ENCODE data around the gene BNC2. TPM values are rescaled to one million over a fixed set of nuclear protein-coding genes. Genes with fewer than 3 reads are reported as not detected.

The BNC2 gene
- total and polyA plus RNA-seq, 2 of the 4 experiments (the other 2 are of a cell fraction) = 15.5 to 45.2 TPM

DNA sequence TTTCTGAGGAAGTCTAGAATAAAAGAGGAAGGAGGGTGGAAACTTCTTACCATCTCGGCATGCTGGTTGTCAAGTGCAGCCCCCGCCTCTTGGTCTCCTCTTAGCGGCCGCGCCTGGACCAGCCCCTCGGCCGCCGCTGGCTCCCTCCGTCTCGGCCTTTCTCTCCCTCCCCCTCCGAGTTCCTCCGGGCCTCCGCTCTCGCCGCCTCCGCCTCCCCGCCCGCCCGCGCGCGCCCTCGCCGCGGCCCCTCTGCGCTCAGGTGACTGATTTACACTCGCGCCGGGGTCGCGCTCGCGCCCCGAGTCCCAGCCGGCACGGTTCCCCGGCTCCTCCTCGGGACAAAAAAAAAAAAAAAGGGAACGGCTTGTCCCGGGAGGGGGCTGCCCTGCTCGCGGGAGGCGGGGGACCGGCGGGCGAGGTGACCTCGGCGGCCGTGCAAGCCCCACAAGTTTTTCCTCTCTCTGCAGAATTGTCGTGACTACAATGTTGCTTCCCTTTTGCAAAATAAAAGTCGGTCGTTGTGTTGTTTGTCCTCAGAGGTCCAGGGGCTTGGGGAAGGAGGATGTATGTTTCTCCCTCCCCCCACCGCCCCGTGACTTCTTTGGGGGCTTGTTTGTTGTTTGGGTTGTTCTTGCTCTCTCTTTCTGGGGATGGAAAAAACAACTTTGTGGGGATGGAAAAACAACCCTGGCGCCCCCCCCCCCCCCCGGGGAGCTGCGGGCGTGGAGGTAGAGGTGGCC lies at the start of gene BNC2 (continued):
- TF ChIP-seq CHD1 (IDR thresholded peaks at IDR 0.05; ENCODE audit: low read depth, low read length) = no peak

DNA sequence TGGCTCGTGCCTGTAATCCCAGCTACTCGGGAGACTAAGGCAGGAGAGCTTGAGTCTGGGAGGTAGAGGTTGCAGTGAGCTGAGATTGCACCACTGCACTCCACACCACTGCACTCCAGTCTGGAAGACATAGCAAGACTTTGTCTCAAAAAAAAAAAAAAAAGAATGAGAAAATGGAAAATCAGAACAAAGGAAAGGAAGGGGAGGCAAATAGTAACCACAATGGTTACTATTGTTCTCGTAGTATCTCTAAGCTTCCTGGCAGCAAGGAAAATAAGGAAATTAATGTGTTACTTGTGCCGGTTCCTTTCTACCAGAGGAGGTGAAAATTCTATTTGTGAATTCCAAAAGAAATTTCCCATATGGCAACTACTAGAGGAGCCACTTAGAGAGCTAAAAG lies 48.5 kb upstream of the BNC2 start:
- no TSS peak for BruUV-seq (replicated peaks)
- H3K27ac ChIP-seq (ENCODE audit: insufficient read depth, low read length) = no peak overlapping the region
- TF ChIP-seq BHLHE40 (IDR thresholded peaks at IDR 0.05; ENCODE audit: low read depth, low read length) (no peak), RFX5 (IDR thresholded peaks at IDR 0.05; ENCODE audit: low read depth, low read length) (no peak), MXI1 (IDR thresholded peaks at IDR 0.05; ENCODE audit: borderline replicate concordance, low read depth, low read length) (no peak), SMC3 (IDR thresholded peaks at IDR 0.05; ENCODE audit: low read depth, low read length) (no peak), RCOR1 (IDR thresholded peaks at IDR 0.05; ENCODE audit: insufficient replicate concordance, low read length) (no peak), MAZ (IDR thresholded peaks at IDR 0.05; ENCODE audit: borderline replicate concordance, low read depth, low read length) (no peak), CHD1 (IDR thresholded peaks at IDR 0.05; ENCODE audit: low read depth, low read length) (no peak), FOS (IDR thresholded peaks at IDR 0.05; ENCODE audit: low read depth, low read length) (no peak), MAFK (IDR thresholded peaks at IDR 0.05; ENCODE audit: low read depth, low read length) (no peak), POLR2A (IDR thresholded peaks at IDR 0.05; ENCODE audit: low read depth, low read length) (no peak)
- TF ChIP-seq, protein P1, sequence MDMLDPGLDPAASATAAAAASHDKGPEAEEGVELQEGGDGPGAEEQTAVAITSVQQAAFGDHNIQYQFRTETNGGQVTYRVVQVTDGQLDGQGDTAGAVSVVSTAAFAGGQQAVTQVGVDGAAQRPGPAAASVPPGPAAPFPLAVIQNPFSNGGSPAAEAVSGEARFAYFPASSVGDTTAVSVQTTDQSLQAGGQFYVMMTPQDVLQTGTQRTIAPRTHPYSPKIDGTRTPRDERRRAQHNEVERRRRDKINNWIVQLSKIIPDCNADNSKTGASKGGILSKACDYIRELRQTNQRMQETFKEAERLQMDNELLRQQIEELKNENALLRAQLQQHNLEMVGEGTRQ (IDR thresholded peaks at IDR 0.05; ENCODE audit: low read depth, low read length) = no peak
- TF ChIP-seq, protein P2, sequence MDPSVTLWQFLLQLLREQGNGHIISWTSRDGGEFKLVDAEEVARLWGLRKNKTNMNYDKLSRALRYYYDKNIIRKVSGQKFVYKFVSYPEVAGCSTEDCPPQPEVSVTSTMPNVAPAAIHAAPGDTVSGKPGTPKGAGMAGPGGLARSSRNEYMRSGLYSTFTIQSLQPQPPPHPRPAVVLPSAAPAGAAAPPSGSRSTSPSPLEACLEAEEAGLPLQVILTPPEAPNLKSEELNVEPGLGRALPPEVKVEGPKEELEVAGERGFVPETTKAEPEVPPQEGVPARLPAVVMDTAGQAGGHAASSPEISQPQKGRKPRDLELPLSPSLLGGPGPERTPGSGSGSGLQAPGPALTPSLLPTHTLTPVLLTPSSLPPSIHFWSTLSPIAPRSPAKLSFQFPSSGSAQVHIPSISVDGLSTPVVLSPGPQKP (IDR thresholded peaks at IDR 0.05; ENCODE audit: borderline replicate concordance, low read depth, low read length) = no peak
- no peak overlapping the region for H4K5ac ChIP-seq (ENCODE audit: low read depth, low read length)
- no peak overlapping the region for H2AFZ ChIP-seq (replicated peaks; ENCODE audit: low read length, poor library complexity)
- WGBS, 2 experiments (ENCODE audit: extremely low coverage in 2 of 2, insufficient read length in 1 of 2) = no CpG with 5 or more reads among the region's 4 CpGs
- H3K56ac ChIP-seq (ENCODE audit: extremely low read depth, insufficient read depth, low read length) = no peak overlapping the region
- H3K23ac ChIP-seq (ENCODE audit: low read depth, low read length) = no peak overlapping the region
- H4K20me1 ChIP-seq (ENCODE audit: insufficient read depth, low read length) = no peaks in the 10 kb centered on the region
- DNase-seq (no peak), ATAC-seq (ENCODE audit: low read depth) (no peak)
- H2BK20ac ChIP-seq (ENCODE audit: low read depth, low read length) = no peak overlapping the region
- no peak overlapping the region for H2AK9ac ChIP-seq (replicated peaks; ENCODE audit: low read depth, low read length, poor library complexity)
- H2BK5ac ChIP-seq (ENCODE audit: low read depth, low read length, poor library complexity, severe bottlenecking) = no peak overlapping the region
- H3K4me2 ChIP-seq (ENCODE audit: low read depth, low read length) = no peak overlapping the region
- no peak overlapping the region for H3K9ac ChIP-seq (ENCODE audit: low read depth, low read length)
- no peaks in the 10 kb centered on the region for H3K79me1 ChIP-seq (ENCODE audit: low read depth in 1 of 2, low read length in 2 of 2)
- no peak overlapping the region for H3K14ac ChIP-seq (replicated peaks; ENCODE audit: low read depth, low read length)
- no peak overlapping the region for H2AK5ac ChIP-seq (ENCODE audit: low read depth, low read length)
- ChIA-PET POLR2A (ENCODE audit: unreplicated experiment) (interaction anchor here (0.5 kb wide), 1 partner anchor 176 kb away, joined by 3 read pairs; no protein-coding TSS in a partner anchor), CTCF (interaction anchor here (0.7 kb wide), 1 partner anchor 182 kb away, joined by 6 read pairs; no protein-coding TSS in a partner anchor)
- in situ Hi-C loops (cut with MboI; ENCODE audit: low sequenced_read_pairs) = no loop called here
- intact Hi-C loops (cut with micrococcal nuclease) = no loop called here
- peaks cover 4% of the 10 kb centered on the region for H3K9me3 ChIP-seq (ENCODE audit: control insufficient read depth, insufficient read depth, low read length)
- H3K36me3 ChIP-seq (ENCODE audit: control insufficient read depth, insufficient read depth, low read length) = no peaks in the 10 kb centered on the region
- H4K91ac ChIP-seq (ENCODE audit: insufficient read depth, low read depth, low read length) = no peak overlapping the region
- H3K18ac ChIP-seq (ENCODE audit: low read depth, low read length) = no peak overlapping the region
- H2BK120ac ChIP-seq (ENCODE audit: low read depth, low read length) = no peak overlapping the region
- H3K4ac ChIP-seq (ENCODE audit: low read depth, low read length) = no peak overlapping the region
- dilution Hi-C loops (cut with HindIII; ENCODE audit: low sequenced_read_pairs, unreplicated experiment) = no loop called here
- no peak overlapping the region for H3K4me3 ChIP-seq (ENCODE audit: insufficient read depth, low read depth, low read length)
- no peak overlapping the region for H2BK15ac ChIP-seq (ENCODE audit: low read depth, low read length)
- no peaks in the 10 kb centered on the region for H3K4me1 ChIP-seq (ENCODE audit: control insufficient read depth, insufficient read depth, low read length)
- H3K27me3 ChIP-seq (ENCODE audit: control insufficient read depth, insufficient read depth, low read length) = no peaks in the 10 kb centered on the region
- H4K8ac ChIP-seq (ENCODE audit: low read depth in 2 of 2, low read length in 2 of 2) = no peak overlapping the region
- peaks cover 3% of the 10 kb centered on the region; the same call in 1 of the 2 replicates for H3K9me1 ChIP-seq (ENCODE audit: insufficient read depth, low read length)
